ENCODE results near the gene SPO11.

Gene SPO11

DNA sequence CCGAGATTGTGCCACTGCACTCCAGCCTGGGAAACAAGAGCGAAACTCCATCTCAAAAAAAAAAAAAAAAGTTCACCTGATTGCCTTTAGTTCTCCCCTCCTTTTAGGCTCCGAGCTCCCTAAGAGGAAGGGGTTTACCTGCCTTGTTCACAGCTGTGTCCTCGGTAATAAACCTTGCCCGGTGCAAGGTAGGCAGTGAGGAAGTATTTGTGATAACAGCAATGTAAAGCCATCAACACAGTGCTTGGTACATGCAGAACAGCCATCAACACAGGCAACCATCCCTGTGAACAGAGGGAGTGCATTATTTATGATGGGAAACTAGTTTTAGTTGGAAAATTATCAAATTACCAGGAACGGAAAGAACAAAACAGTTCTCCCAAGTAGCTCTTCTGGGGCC lies 1.8 kb upstream of the SPO11 start:
- TF ChIP-seq, protein P1, sequence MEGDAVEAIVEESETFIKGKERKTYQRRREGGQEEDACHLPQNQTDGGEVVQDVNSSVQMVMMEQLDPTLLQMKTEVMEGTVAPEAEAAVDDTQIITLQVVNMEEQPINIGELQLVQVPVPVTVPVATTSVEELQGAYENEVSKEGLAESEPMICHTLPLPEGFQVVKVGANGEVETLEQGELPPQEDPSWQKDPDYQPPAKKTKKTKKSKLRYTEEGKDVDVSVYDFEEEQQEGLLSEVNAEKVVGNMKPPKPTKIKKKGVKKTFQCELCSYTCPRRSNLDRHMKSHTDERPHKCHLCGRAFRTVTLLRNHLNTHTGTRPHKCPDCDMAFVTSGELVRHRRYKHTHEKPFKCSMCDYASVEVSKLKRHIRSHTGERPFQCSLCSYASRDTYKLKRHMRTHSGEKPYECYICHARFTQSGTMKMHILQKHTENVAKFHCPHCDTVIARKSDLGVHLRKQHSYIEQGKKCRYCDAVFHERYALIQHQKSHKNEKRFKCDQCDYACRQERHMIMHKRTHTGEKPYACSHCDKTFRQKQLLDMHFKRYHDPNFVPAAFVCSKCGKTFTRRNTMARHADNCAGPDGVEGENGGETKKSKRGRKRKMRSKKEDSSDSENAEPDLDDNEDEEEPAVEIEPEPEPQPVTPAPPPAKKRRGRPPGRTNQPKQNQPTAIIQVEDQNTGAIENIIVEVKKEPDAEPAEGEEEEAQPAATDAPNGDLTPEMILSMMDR (IDR thresholded peaks at IDR 0.05; ENCODE audit: insufficient read depth, low read length, poor library complexity, severe bottlenecking) = no peak
- Histone ChIP-seq H3K4me3 (replicated peaks; ENCODE audit: low read depth, low read length) (no peak overlapping the region), H3K27me3 (replicated peaks; ENCODE audit: control insufficient read depth, insufficient read depth, low read length) (no peaks in the 10 kb centered on the region; the same call in 1 of the 2 replicates), H3K36me3 (ENCODE audit: control insufficient read depth, insufficient read depth, low read length) (no peaks in the 10 kb centered on the region)
- no peak for DNase-seq (ENCODE audit: extremely low read depth, insufficient read length)

DNA sequence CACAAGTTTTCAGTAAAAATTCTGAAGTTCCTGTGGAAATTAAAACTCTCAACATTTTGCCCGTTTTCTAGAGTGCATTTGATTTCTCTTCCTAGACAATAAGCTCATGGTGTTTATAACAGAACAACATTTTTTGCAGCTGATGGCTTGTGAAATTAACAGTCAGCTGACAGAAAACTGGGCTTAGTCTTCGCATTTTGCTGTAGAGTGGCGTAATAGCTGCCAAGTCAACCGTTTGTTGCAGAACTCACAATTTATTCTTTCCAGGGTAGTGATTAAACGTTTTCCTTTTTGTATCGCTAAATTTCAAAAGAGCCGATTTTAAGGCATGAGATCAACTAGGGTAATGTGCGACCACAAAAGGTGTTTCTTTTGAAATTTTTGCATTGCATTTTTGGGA lies 1.4 kb downstream of the SPO11 start:
- Histone ChIP-seq H3K4me3 (replicated peaks; ENCODE audit: low read depth, low read length) (no peak overlapping the region), H3K27me3 (replicated peaks; ENCODE audit: control insufficient read depth, insufficient read depth, low read length) (no peaks in the 10 kb centered on the region), H3K36me3 (ENCODE audit: control insufficient read depth, insufficient read depth, low read length) (no peaks in the 10 kb centered on the region)
- TF ChIP-seq, protein P1 (IDR thresholded peaks at IDR 0.05; ENCODE audit: insufficient read depth, low read length, poor library complexity, severe bottlenecking) = no peak
- DNase-seq (ENCODE audit: extremely low read depth, insufficient read length) = no peak

DNA sequence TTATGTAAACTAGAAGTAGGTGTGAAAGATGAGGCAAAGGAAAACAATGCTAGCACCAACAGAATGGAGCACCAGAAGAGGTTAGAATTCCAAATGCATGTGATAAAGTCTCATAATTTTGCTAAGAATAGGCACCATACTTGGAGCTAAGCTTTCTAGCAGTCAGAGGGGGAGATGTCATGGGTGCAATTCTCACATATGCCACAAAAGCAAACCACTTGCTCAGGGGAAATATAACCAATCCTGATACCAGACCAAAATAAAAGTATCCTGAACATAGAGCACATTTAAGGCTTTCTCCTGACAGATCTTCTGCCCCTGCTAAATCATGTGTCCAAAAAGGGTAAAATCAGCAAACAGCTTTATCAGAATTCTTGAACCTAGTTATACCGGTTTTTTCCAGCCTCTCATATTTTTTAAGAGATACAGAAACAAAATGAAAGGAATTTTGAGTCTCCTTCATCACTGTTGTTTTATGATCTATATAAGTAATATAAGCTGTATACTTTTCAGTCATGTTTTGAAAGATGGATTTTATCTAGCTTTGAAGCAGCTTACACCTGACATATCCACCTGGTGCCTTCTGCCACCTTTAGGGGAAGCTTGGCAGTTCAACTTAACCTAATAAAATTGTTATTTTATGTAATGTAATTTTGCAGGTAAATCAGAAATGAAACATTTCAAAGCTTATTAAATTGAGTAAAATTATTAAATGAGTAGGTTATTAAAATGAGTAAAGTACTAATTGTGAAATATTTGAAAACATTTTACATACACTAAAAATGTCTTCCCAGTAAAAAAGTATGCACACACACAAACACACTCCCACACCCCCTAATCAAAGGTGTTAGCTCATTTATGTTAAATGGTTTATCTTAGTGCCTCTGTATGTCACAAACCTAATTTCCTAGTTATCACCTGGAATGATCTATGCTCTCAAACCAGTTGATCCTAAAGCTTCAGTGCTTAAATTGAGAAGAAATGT lies 2.8 kb downstream of the SPO11 start:
- Histone ChIP-seq H3K4me3 (replicated peaks; ENCODE audit: low read depth, low read length) (no peak overlapping the region), H3K36me3 (ENCODE audit: control insufficient read depth, insufficient read depth, low read length) (no peaks in the 10 kb centered on the region), H3K27me3 (replicated peaks; ENCODE audit: control insufficient read depth, insufficient read depth, low read length) (no peaks in the 10 kb centered on the region)
- no peak for DNase-seq (ENCODE audit: extremely low read depth, insufficient read length)
- TF ChIP-seq, protein P1 (IDR thresholded peaks at IDR 0.05; ENCODE audit: insufficient read depth, low read length, poor library complexity, severe bottlenecking) = peak; percentile 23

DNA sequence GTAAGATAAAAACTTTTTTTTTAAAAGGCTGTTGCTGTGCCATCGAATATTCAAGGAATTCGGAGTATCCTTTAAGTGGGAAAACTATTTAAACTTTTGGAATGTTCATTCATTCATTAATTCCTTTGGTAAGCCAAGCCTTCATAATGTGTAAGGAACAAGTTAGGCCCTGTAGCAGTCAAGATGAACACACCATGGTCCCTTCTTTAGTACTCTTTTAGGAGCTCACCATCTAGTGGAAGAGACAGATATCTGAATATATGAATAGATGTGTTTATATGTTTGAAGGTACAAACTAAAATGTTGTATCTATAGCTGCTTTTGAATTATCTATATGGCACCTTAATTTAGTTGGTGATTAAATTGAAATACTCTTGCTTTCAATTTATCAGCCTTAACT lies 5.8 kb downstream of the SPO11 start:
- TF ChIP-seq, protein P1 (IDR thresholded peaks at IDR 0.05; ENCODE audit: insufficient read depth, low read length, poor library complexity, severe bottlenecking) = no peak
- no peak for DNase-seq (ENCODE audit: extremely low read depth, insufficient read length)
- Histone ChIP-seq H3K4me3 (replicated peaks; ENCODE audit: low read depth, low read length) (no peak overlapping the region), H3K36me3 (ENCODE audit: control insufficient read depth, insufficient read depth, low read length) (no peaks in the 10 kb centered on the region), H3K27me3 (replicated peaks; ENCODE audit: control insufficient read depth, insufficient read depth, low read length) (no peaks in the 10 kb centered on the region)

DNA sequence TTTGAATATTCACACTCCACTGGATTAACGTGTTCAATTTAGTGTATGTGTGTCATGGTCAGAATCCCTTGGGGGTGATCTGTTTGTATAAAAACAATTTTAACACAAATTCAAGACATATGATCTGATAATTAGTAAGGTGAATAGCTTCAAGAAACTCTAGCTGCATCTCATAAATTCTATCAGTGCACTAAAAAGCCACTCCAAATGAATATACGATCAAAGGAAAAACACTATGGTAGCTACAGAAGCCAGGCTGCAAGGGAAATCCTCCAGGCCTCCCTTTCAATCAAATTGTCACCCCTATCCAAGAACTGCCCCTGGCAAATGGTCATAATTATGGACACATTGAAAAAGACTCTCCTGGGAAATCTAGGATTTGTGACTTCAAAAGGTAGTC lies 12.1 kb downstream of the SPO11 start:
- Histone ChIP-seq H3K4me3 (replicated peaks; ENCODE audit: low read depth, low read length) (no peak overlapping the region), H3K36me3 (ENCODE audit: control insufficient read depth, insufficient read depth, low read length) (no peaks in the 10 kb centered on the region), H3K27me3 (replicated peaks; ENCODE audit: control insufficient read depth, insufficient read depth, low read length) (no peaks in the 10 kb centered on the region)
- TF ChIP-seq, protein P1 (IDR thresholded peaks at IDR 0.05; ENCODE audit: insufficient read depth, low read length, poor library complexity, severe bottlenecking) = no peak
- DNase-seq (ENCODE audit: extremely low read depth, insufficient read length) = no peak
